ENCODE data around the gene CDH18. TPM values are rescaled to one million over a fixed set of nuclear protein-coding genes. Genes with fewer than 3 reads are reported as not detected.

CDH18 gene
- total RNA-seq, 3 donors from 2014 or later: 0.76 TPM; not detected in 2

DNA sequence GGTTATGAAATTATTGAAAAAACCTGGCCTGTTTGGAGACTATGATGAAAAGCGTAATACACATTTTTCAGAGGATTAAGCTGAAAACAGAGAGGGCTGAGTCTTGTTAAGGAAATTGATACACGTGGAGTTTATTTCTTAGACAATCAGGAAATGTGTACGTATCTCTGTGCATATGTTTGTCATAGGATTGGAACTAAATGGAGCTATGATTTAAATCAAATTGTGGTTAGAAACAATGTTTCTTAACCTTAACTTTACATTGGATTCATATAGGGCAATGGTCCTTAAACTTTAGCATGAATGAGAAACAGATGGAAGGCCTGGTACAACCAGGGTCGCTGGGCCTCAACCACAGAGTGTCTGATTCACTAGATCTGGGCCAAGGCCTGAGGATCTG is 451.6 kb downstream of the CDH18 start:
- intact Hi-C loops (cut with DNase I, micrococcal nuclease): no loop called here
- ATAC-seq (no peak), DNase-seq (no peak)
- no peaks in the 10 kb centered on the region for H3K36me3 ChIP-seq (ENCODE audit: low read depth)
- H3K4me3 ChIP-seq: no peak overlapping the region
- H3K4me1 ChIP-seq (ENCODE audit: low read depth): no peaks in the 10 kb centered on the region
- H3K9me3 ChIP-seq: peaks cover 6% of the 10 kb centered on the region
- TF ChIP-seq, protein P1, sequence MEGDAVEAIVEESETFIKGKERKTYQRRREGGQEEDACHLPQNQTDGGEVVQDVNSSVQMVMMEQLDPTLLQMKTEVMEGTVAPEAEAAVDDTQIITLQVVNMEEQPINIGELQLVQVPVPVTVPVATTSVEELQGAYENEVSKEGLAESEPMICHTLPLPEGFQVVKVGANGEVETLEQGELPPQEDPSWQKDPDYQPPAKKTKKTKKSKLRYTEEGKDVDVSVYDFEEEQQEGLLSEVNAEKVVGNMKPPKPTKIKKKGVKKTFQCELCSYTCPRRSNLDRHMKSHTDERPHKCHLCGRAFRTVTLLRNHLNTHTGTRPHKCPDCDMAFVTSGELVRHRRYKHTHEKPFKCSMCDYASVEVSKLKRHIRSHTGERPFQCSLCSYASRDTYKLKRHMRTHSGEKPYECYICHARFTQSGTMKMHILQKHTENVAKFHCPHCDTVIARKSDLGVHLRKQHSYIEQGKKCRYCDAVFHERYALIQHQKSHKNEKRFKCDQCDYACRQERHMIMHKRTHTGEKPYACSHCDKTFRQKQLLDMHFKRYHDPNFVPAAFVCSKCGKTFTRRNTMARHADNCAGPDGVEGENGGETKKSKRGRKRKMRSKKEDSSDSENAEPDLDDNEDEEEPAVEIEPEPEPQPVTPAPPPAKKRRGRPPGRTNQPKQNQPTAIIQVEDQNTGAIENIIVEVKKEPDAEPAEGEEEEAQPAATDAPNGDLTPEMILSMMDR (IDR thresholded peaks at IDR 0.05): no peak

DNA sequence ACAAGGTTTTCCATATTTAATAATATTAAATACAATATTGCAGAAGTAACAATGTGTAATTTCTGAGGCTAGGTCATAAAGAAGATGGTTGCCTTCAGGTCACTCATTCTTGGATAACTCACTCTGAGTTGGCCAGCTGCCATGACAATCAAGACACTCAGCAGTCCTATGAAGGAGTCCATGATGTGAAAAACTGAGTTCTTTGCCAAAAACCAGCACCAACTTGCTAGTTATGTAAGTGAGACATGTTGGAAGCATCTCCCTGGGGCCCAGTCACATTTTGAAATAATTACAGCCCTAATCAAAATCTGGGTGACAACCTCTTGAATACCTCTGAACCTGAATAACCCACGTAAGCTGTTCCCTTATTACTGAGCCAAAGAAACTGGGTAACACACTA is 453.2 kb downstream of the CDH18 start:
- intact Hi-C loops (cut with DNase I, micrococcal nuclease): no loop called here
- no peak for ATAC-seq

DNA sequence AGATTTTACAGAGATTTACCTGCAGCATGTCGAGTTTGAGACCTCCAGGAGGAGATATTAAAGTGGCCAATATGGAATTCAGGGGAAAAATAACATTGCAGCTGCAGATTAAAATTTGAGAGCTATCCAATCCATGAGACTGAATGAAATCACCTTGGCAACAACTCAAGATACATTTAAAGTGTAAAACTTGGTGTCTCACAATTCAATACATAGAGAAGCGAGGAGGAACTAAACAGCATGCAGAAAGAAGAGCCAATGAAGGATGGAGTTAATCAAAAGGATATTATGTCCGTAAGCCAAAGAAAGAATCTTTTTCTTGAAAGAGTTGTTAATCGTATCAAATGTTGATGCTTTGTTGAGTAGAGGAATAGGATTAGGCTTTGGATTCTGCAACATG is 455.1 kb downstream of the CDH18 start:
- ATAC-seq (no peak), DNase-seq (no peak)
- Histone ChIP-seq H3K36me3 (ENCODE audit: low read depth) (no peaks in the 10 kb centered on the region), H3K4me3 (no peak overlapping the region), H3K9me3 (peaks cover 2% of the 10 kb centered on the region), H3K4me1 (ENCODE audit: low read depth) (no peaks in the 10 kb centered on the region)
- intact Hi-C loops (cut with DNase I, micrococcal nuclease): no loop called here
- TF ChIP-seq, protein P1 (IDR thresholded peaks at IDR 0.05): no peak

More for the DNA sequence above, 453.2 kb downstream of the CDH18 start:
- no peak for DNase-seq
- no peaks in the 10 kb centered on the region for H3K36me3 ChIP-seq (ENCODE audit: low read depth)
- H3K4me1 ChIP-seq (ENCODE audit: low read depth): no peaks in the 10 kb centered on the region
- no peak overlapping the region for H3K4me3 ChIP-seq
- TF ChIP-seq, protein P1 (IDR thresholded peaks at IDR 0.05): no peak
- H3K9me3 ChIP-seq: peaks cover 2% of the 10 kb centered on the region

DNA sequence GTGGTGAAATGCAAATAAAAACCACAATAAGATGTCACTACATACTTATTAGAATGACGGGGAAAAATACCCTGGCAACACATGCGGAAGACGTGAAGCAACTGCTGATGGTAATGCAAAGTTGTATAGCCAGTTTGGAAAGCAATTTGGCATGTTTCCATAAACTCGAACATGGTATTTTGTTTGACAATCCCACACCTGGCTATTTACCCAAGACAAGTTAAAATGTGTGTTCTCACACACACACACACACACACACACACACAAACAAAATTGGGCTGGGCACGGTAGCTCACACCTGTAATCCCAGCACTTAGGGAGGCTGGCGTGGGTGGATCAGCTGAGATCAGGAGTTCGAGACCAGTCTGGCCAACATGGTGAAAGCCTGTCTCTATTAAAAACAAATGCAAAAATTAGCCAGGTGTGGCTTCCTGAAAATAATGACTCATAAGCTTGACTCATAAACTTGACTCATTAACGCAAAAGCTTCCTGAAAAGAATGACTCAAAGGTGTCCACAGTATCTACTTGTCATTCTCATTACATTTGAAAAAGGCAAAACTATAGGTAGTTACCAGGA is 456.5 kb downstream of the CDH18 start:
- no peak for DNase-seq

DNA sequence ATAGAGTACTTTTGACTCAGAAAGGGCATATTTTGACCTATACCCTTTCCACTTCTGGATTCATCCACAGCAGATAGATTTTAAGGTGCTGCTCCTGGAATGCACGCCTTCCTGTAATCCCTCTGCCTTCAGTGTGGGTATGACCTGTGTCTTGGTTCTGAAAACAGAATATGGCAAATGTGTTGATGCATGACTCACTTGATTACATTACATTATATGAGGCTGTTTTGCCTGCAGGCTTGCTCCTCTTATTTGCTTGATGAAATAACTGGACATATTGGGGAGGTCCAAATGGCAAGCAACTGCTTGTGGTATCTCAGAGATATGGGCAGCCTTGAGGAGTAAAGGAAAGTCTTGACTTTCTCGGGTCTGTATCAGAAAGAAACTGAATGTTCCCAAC is 468.6 kb downstream of the CDH18 start:
- no peak overlapping the region for H3K4me3 ChIP-seq
- TF ChIP-seq, protein P1 (IDR thresholded peaks at IDR 0.05): no peak
- peaks cover 20% of the 10 kb centered on the region for H3K9me3 ChIP-seq
- no peaks in the 10 kb centered on the region for H3K4me1 ChIP-seq (ENCODE audit: low read depth)
- no peak for ATAC-seq
- no peaks in the 10 kb centered on the region for H3K36me3 ChIP-seq (ENCODE audit: low read depth)
- no peak for DNase-seq
- intact Hi-C loops (cut with DNase I, micrococcal nuclease): no loop called here

More for the DNA sequence above, 456.5 kb downstream of the CDH18 start:
- no peaks in the 10 kb centered on the region for H3K36me3 ChIP-seq (ENCODE audit: low read depth)
- H3K4me1 ChIP-seq (ENCODE audit: low read depth): no peaks in the 10 kb centered on the region
- TF ChIP-seq, protein P1 (IDR thresholded peaks at IDR 0.05): no peak
- H3K9me3 ChIP-seq: peaks cover 3% of the 10 kb centered on the region
- intact Hi-C loops (cut with DNase I, micrococcal nuclease): no loop called here
- H3K4me3 ChIP-seq: no peak overlapping the region
- ATAC-seq: no peak

DNA sequence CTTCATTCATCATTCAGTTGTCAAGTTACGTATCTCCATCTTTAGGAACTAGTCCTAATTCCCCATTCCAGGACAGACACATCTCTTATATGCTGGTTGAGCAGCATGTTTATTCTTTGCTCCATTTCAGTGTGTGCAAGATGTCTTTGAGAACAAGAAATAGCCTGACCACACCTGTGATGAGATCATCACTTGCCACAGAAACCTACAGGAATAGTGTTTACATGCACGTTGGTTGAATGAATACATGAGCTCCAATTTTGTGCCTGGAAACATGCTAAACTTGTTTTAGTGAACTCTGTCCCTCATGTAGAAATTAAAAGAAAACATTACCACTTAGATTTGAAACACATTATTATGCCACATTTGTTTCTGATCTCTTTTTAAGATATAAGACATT is 489.1 kb downstream of the CDH18 start:
- no peak for DNase-seq
- TF ChIP-seq, protein P1 (IDR thresholded peaks at IDR 0.05): no peak
- intact Hi-C loops (cut with DNase I, micrococcal nuclease): no loop called here
- no peaks in the 10 kb centered on the region for H3K36me3 ChIP-seq (ENCODE audit: low read depth)
- no peak overlapping the region for H3K4me3 ChIP-seq
- ATAC-seq: no peak
- no peaks in the 10 kb centered on the region for H3K4me1 ChIP-seq (ENCODE audit: low read depth)
- peaks cover 17% of the 10 kb centered on the region for H3K9me3 ChIP-seq
